PFSK-1 (cell line): ENCODE measurements around the gene METAP1.

ENCODE experiments used
- FOXP2 ChIP-seq: optimal IDR thresholded peaks from 2 replicates; pipeline ENCODE3; 2011; ENCODE audit warnings: borderline replicate concordance, control low read depth, inconsistent platforms; ENCODE audit not compliant: insufficient read depth; ENCODE audit errors: extremely low read length, extremely low read depth
- POLR2AphosphoS5 ChIP-seq: IDR thresholded peaks from 2 replicates; pipeline ENCODE4 v1.6.1; 2012; ENCODE audit warnings: low read depth, mild to moderate bottlenecking, control low read depth, low read length, moderate library complexity
- SIN3A ChIP-seq: IDR thresholded peaks from 2 replicates; pipeline ENCODE4 v1.6.1; 2012; ENCODE audit warnings: mild to moderate bottlenecking, low read length, moderate library complexity, borderline replicate concordance; ENCODE audit not compliant: insufficient read depth
- TAF1 ChIP-seq: IDR thresholded peaks from 2 replicates; pipeline ENCODE4 v1.6.1; 2012; ENCODE audit warnings: low read length, control low read depth, borderline replicate concordance; ENCODE audit not compliant: insufficient read depth
- TF ChIP-seq, protein P1 (sequence below), 2 experiments: IDR thresholded peaks; 2 replicates each; pipeline versions ENCODE4 v1.6.1 to v1.8.0; 2011 to 2012; ENCODE audit warnings: low read depth in 2 of 2, low read length in 2 of 2, control low read depth in 1 of 2, inconsistent platforms in 1 of 2, mild to moderate bottlenecking in 1 of 2, moderate library complexity in 1 of 2; ENCODE audit not compliant: insufficient read depth in 1 of 2

METAP1 gene

DNA sequence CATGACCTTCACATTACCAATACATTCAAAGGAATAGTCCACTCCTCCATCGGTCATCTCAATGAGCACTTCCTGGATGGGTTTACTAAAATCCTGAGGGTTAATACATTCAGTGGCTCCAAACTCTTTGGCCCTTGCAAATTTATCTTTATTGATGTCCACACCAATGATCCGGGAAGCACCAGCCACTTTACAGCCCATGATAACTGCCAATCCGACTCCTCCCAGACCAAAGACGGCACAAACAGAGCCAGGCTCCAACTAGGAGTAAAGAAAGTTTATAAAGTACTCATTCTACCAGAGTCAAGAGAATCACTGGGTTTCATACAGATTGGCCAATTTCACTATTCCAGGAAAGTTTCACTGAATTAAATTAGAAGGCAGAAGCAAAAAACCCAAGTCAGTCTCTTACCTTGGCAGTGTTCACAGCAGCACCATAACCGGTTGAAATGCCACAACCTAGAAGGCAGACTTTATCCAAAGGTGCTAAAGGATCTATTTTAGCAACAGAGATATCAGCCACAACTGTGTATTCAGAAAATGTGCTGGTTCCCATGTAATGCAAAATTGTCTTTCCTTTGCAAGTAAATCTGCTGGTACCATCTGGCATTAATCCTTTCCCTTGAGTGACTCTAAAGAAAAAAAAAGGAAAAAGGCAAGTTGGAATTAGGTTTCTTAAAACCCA, 80.9 kb downstream of the METAP1 start:
- no peak for TF ChIP-seq TAF1
- TF ChIP-seq, protein P1, sequence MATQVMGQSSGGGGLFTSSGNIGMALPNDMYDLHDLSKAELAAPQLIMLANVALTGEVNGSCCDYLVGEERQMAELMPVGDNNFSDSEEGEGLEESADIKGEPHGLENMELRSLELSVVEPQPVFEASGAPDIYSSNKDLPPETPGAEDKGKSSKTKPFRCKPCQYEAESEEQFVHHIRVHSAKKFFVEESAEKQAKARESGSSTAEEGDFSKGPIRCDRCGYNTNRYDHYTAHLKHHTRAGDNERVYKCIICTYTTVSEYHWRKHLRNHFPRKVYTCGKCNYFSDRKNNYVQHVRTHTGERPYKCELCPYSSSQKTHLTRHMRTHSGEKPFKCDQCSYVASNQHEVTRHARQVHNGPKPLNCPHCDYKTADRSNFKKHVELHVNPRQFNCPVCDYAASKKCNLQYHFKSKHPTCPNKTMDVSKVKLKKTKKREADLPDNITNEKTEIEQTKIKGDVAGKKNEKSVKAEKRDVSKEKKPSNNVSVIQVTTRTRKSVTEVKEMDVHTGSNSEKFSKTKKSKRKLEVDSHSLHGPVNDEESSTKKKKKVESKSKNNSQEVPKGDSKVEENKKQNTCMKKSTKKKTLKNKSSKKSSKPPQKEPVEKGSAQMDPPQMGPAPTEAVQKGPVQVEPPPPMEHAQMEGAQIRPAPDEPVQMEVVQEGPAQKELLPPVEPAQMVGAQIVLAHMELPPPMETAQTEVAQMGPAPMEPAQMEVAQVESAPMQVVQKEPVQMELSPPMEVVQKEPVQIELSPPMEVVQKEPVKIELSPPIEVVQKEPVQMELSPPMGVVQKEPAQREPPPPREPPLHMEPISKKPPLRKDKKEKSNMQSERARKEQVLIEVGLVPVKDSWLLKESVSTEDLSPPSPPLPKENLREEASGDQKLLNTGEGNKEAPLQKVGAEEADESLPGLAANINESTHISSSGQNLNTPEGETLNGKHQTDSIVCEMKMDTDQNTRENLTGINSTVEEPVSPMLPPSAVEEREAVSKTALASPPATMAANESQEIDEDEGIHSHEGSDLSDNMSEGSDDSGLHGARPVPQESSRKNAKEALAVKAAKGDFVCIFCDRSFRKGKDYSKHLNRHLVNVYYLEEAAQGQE (IDR thresholded peaks at IDR 0.05; ENCODE audit: insufficient read depth in 1 of 2, low read depth in 2 of 2, low read length in 2 of 2): no peak
- no peak for TF ChIP-seq POLR2AphosphoS5

DNA sequence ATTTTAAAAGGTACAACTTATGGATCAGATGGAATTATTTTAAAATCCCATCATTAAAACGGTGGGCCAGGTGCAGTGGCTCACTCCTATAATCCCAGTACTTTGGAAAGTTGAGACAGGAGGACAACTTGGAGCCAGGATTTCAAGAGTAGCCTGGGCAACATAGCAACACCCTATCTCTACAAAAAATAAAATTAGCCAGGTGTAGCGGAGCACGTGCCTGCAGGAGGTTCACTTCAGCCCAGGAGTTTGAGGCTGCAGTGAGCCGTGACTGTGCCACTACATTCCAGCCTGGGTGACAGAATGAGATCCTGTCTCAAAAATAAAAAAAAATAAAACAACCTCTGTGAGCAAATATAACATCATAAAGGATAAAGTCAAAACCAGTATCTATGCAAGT, 81.7 kb downstream of the METAP1 start:
- no peak for TF ChIP-seq SIN3A
- TF ChIP-seq FOXP2: no peak
- TF ChIP-seq POLR2AphosphoS5: no peak
- no peak for TF ChIP-seq TAF1
- TF ChIP-seq, protein P1 (IDR thresholded peaks at IDR 0.05; ENCODE audit: insufficient read depth in 1 of 2, low read depth in 2 of 2, low read length in 2 of 2): no peak

DNA sequence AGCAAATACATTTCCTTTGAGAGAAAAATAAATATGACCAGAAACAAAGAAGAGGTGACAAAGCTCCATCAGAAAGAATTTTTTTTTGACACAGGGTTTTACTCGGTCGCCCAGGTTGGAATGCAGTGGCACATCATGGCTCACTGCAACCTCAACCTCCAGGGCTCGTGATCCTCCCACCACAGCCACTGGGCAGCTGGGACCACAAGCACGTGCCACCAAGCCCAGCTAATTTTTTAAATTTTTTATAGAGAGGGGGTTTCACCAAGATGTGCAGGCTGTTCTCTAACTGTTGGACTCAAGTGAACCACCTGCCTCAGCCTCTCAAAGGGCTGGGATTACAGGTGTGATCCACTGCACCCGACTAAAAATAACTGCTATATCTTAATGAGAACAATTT, 82.8 kb downstream of the METAP1 start:
- TF ChIP-seq SIN3A (no peak), TAF1 (no peak), FOXP2 (no peak), POLR2AphosphoS5 (no peak)
- TF ChIP-seq, protein P1 (IDR thresholded peaks at IDR 0.05; ENCODE audit: insufficient read depth in 1 of 2, low read depth in 2 of 2, low read length in 2 of 2): no peak

DNA sequence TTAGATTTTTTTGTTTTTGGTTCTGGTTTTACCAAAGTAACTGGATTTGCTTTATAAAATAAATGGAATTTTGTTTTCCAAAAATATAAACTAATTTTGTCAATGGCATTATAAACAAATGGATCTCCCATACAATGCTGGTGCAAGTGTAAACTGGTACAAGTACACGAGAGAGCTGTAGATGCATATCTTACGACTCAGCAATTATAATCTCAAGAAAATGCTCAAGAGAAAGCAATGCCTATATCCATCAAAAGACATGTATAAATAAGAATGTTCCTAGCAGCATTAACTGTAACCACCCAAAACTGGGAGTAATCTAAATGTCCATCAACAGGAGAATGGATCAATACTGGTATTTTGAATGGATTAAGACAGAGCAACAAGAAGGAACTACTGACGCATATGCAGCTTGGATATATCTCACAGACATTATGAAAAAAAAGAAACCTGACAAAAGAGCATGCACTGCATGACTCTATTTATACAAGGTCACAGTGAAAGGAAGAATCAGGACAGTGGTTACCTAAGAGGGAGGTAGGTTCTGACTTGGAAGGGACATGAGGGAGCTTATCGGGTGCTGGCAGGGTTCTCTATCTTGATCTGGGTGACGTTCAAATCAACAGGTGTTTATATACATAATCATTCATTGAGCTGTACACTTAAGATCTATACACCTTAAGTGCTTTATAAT, 83.6 kb downstream of the METAP1 start:
- no peak for TF ChIP-seq FOXP2
- no peak for TF ChIP-seq POLR2AphosphoS5
- TF ChIP-seq TAF1: no peak
- TF ChIP-seq, protein P1 (IDR thresholded peaks at IDR 0.05; ENCODE audit: insufficient read depth in 1 of 2, low read depth in 2 of 2, low read length in 2 of 2): no peak
- no peak for TF ChIP-seq SIN3A
